GM21737 (cell line): Measurements from ENCODE around the gene MITF.

ENCODE experiments used
- ATAC-seq: cut with Tn5 transposase; IDR thresholded peaks from one replicate; pipeline ENCODE4 v1.9.1; 2021; ENCODE audit warnings: mild to moderate bottlenecking, moderate library complexity; ENCODE audit not compliant: unreplicated experiment

MITF gene

GRCh38 chr3:69725994-69726571 is 13.2 kb upstream of the MITF start:
- no peak for ATAC-seq

DNA sequence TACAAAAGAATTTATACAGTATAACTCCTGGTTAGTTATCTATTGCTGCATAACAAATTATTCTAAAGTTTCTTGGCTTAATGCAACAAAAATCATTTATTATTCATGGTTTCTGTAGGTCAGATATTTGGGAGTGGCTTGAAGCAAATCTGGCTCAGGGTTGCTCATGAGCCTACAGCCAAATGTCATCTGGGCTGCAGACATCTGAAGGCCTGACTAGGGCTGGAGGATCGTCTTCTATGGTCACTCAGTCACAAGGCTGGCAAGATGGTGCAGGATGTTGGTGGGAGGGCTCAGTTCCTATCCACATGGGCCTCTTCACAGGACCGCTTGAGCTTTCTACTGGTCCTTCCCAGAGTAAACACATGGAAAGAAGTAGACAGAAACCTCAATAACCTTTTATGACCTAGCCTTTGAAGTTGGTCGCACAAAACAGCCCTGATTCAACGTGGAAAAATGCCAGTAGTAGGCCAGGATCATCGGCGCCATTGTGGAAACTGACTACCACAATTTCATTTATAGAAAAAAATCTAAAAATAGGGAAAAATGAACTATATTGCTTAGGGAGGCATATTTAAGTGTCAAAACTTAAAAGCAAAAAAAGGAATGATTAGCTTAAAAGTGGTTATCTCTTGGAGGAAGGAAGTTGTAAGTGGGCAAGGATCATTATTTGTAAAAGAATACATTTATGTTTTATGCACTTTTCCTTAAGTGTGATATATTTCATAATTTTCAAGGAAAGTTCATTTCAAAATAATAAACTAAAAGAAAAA is 9.9 kb upstream of the MITF start:
- no peak for ATAC-seq

DNA sequence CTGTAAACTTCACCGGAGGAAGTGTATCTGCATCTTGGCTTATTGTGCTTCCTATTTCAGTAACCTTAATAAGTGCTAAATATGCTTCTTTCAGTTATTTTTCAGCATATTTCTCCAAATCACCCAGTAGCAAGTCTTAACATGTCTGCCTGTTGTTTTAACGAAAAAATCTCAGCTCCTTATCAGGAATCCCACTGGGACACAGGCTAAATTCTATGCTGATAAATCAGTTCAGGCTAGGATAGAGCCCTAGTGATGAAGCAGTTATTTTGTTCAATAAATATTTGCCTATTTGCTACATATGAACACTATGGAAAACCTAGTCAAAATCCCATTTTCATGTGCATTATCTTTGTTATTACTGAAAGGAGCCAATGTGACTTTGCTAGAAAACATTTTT is 8.2 kb upstream of the MITF start:
- ATAC-seq = no peak

GRCh38 chr3:69735893-69736292 is 3.4 kb upstream of the MITF start:
- no peak for ATAC-seq

GRCh38 chr3:69737392-69737791 is 1.9 kb upstream of the MITF start:
- no peak for ATAC-seq

- no peak for ATAC-seq
Observed at GRCh38 chr3:69738315-69738714, 949 bp upstream of the MITF start.

DNA sequence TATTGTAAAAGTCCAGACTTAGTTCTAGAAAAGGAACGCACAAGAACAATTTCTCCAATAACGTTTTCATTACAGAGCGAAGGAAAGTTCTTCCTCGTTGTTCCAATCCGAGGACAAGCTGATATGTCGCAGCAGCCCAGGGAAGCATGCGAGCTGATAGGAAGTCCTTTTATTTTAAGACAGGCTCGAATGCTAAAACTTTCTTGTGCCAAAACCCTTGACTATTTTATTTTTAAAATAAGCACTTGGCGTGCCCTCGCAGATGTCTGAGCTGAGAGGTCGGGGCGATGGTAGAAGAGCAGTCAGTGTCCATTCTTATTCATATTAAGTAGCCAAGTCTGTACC is 433 bp upstream of the MITF start:
- ATAC-seq = no peak

DNA sequence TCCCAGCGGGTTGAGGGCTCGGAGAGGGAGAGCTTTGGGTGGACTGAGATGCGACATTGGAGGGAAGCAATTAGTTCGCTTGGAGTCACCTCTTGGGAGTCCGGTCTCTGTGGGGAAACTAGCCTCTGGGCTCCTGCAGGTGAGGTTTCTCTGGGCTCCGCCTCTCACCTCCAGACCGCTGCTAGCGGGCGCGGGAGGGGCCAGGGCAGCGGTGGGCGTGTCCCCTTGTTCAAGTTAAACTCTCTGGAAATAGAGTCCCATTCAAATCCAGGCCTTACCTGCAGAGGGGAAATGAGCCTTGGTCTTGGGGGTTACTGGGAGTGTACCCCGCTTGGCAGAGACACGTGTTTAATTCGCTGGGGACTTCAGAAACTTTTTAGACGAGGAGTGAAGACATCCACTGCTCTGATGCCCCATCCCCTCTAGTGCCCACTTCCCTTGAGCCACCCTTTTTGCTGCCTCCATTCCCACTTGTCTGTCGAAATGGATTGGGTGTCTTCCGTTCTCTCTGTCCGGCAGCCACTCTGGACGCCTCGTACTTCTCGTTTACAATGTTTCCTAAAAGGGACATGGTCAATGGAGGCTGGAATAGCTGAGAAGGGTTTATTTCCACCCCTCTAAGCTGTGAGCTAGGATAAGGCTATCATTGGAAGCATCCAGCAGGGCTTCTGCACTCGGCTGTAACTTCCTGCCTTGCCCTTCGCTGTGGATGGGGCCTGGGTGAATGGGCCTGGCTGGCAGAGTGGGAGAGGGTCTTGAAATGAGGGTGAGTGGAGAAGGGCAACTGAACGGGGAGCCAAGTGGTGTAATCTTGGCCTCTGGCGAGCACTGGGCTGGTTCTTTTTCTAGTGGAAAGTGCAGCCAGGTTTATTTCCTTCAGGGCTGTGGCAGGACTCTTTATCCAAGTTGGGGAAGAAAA is 1.1 kb downstream of the MITF start:
- ATAC-seq = no peak

DNA sequence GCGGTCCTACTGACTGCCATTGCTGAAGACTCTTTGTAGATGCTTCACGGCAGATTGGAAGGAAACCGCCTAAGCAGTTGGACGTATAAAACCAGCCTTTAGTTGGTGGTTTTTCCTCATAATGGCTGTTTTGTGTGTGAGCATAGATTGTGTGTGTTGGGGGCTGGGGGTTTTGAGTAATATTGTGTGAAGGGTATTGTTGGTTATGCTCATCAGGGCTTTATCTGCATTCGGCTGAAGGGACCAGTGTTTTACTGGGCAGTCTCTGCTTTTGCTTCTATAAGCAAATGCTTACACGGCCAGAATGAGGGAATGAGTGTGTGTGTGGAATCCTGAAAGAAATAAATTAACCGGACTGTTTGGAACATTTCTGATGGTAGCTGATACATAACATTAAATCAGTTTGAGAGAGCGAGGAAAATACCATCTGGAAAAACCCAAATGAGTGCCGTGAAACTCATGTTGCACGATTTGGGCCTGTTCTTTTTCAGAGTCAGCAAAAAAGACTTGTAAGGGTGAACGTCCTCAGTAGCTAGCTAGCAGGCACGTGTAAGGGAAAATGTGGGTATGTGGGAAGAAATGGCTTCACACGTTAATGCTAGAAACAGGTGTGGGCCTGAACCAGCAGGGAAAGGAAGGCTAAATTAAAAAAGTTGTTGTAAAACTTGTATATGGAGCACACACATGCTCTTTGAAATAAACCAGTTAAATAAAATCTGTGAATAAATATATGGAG is 1.9 kb downstream of the MITF start:
- ATAC-seq = no peak

DNA sequence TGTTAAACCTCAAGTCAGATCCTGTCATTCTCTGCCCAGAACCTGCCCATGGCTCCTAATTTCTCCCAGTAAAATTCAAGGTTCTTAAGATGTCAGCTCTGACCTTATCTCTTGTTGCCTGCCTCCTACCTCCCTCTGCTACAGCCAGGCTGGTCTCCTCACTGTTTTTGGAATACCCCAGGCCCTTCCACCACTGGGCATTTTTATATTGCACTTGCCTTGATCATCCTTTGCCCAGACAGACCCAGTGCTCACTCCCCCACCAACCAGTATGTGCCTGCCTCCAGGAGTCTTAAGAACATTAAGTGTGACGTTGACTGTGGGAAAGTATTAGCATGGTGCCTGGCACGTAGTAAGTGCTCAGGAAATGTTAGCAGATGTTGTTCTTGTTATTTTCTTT is 3.1 kb downstream of the MITF start:
- ATAC-seq = no peak

- no peak for ATAC-seq
Observed at GRCh38 chr3:69743975-69744906, 5.0 kb downstream of the MITF start.

DNA sequence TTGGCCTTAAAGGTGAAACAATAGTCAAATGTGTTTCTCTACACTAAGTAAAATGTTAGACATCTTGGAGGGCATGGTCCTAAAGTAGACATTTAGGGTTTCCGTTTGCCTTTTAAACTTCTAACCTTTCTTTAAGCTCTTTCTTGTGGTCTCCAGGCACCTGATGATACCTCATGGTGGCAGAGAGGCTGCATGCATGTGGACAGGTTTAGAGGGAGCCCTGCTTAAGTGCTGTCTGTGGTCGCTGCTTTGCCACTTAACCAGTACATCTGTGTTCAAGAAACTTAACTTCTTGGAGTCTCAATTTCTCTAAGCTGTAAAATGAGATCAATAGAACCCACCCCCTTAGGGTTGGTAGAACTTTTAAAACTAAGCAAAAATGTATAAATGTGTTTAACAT is 6.2 kb downstream of the MITF start:
- no peak for ATAC-seq

DNA sequence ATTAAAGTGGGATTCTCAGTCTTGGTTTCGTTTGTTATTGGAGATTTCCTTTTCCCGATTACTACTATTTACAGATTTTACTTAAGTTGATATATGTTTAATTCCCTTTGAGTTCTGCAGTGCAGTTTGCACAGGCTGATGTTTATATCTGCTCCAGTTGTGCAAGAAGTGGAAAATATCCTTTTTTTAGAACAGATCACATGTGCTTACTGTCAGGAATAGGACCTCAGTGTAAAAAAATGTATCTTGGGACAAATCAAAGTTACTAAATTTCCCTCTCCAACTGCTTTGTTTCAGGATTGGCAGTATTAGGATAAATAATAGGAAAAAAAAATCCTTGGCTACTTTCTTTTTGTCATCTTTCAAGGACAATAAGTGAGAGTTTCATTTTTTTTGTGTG is 6.9 kb downstream of the MITF start:
- no peak for ATAC-seq

- no peak for ATAC-seq
Observed at GRCh38 chr3:69747511-69748258, 8.4 kb downstream of the MITF start.

- ATAC-seq = no peak
Observed at GRCh38 chr3:69748503-69748902, 9.2 kb downstream of the MITF start.

- no peak for ATAC-seq
Observed at GRCh38 chr3:69749461-69749860, 10.2 kb downstream of the MITF start.

DNA sequence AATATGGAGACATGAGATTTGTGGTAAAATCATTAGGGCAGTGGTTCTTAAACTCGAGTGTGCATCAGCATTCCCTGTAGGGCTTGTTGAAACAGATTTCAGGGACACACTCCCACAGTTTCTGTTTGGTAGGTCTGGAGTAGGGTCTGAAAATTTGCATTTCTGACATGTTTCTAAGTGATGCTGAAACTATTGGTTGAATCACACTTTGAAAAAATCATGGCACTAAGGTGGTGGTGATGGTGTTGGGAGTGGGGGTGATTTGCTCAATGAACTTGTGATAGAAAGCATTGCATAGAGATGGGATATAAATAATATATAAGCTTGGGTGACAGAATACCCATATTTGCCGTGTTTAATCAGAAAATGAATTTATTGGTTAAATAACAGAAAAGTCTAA is 11.3 kb downstream of the MITF start:
- no peak for ATAC-seq

- ATAC-seq = no peak
Observed at GRCh38 chr3:69751074-69751476, 11.8 kb downstream of the MITF start.

GRCh38 chr3:69752241-69752640 is 13.0 kb downstream of the MITF start:
- ATAC-seq = no peak
